NB4 (cell line): ENCODE data around the gene CTDP1.
A peak's percentile ranks its signal among the peaks of the same experiment; 100 is the strongest.

Experiments
- DNase-seq: peaks from one replicate; pipeline ENCODE4 v3.0.0; 2010; ENCODE audit warnings: low read depth
- H3K4me3 ChIP-seq: one replicate; pipeline ENCODE4 v1.5.1; 2011; ENCODE audit warnings: mild to moderate bottlenecking, low read depth, low read length, moderate library complexity
- MAX ChIP-seq: IDR thresholded peaks from 2 replicates; pipeline ENCODE4 v1.6.1; 2011; ENCODE audit warnings: low read depth, low read length
- MYC ChIP-seq: IDR thresholded peaks from 2 replicates; pipeline ENCODE4 v1.6.1; 2011; ENCODE audit warnings: low read depth, low read length
- POLR2A ChIP-seq: IDR thresholded peaks from 2 replicates; pipeline ENCODE4 v1.6.1; 2011; ENCODE audit warnings: mild to moderate bottlenecking; ENCODE audit not compliant: insufficient read length; ENCODE audit errors: extremely low read depth
- TF ChIP-seq, protein P1 (sequence below): IDR thresholded peaks from one replicate; pipeline ENCODE4 v1.5.1; 2012; ENCODE audit warnings: low read depth, low read length

Gene CTDP1

GRCh38 chr18:79682894-79683625 lies 3.5 kb downstream of the CTDP1 start:
- peak; percentile 95 for DNase-seq
- TF ChIP-seq POLR2A (no peak), MAX (peak; percentile 74), MYC (peak; percentile 67; the same call in 1 of the 2 replicates)
- TF ChIP-seq, protein P1, sequence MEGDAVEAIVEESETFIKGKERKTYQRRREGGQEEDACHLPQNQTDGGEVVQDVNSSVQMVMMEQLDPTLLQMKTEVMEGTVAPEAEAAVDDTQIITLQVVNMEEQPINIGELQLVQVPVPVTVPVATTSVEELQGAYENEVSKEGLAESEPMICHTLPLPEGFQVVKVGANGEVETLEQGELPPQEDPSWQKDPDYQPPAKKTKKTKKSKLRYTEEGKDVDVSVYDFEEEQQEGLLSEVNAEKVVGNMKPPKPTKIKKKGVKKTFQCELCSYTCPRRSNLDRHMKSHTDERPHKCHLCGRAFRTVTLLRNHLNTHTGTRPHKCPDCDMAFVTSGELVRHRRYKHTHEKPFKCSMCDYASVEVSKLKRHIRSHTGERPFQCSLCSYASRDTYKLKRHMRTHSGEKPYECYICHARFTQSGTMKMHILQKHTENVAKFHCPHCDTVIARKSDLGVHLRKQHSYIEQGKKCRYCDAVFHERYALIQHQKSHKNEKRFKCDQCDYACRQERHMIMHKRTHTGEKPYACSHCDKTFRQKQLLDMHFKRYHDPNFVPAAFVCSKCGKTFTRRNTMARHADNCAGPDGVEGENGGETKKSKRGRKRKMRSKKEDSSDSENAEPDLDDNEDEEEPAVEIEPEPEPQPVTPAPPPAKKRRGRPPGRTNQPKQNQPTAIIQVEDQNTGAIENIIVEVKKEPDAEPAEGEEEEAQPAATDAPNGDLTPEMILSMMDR = no peak
- peak overlapping the region; percentile 32 for H3K4me3 ChIP-seq

DNA sequence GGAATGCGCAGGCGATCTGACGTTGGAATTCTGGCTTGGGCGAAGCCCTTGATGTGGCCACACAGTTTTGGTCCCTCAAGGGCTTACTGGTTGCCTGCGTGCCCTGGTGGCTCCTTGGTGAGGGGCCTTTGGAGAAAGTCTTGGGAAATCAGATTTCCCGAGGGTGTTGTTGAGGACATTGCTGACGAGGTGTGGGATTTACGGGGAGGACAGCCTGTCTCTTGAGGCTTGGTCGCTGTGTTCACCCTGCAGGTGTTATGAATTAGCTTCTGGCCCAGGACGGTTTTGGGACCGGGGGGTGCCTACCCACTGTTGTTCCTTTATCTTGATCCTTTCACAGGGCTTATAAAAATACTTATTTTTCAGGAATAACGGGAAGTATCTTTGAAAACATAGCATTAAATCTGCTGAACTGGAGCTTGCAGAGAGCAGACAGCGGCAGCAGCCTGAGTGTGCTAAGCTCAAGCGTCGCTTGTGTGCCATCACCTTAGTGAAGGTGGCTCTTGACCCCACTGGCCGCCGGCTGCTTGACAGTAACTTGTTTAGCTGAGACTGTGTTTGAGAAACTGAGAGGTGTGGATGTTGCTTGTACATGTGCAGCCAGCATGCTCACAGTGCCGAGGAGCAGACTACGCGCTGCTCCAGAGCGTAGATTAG lies 4.2 kb downstream of the CTDP1 start:
- TF ChIP-seq POLR2A (no peak), MAX (no peak), MYC (no peak)
- TF ChIP-seq, protein P1 = no peak
- DNase-seq = peak; percentile 49
- H3K4me3 ChIP-seq = peak overlapping the region; percentile 32

- TF ChIP-seq, protein P1 = no peak
- no peak for TF ChIP-seq POLR2A
- TF ChIP-seq MAX = no peak
- no peak for TF ChIP-seq MYC
- DNase-seq = no peak
- H3K4me3 ChIP-seq = no peak overlapping the region
Observed at GRCh38 chr18:79684283-79684631, 4.7 kb downstream of the CTDP1 start.

DNA sequence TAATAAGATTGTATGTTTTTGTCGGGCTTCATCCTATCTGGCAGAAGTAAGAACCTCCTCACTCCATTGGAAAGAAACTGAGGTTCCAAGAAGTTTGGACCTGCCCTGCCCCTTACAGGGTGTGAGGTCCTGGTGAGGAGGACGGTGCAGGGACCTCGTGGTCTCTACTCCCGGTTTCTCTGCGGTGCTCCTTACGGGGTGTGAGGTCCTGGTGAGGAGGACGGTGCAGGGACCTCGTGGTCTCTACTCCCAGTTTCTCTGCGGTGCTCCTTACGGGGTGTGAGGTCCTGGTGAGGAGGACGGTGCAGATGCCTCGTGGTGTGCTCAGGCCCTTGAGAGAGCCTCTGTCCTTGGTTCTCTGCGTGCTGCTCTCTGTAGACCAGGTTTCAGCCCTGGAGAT lies 5.2 kb downstream of the CTDP1 start:
- TF ChIP-seq MAX (no peak), POLR2A (no peak), MYC (no peak)
- TF ChIP-seq, protein P1 = no peak
- peak; percentile 30 for DNase-seq
- no peak overlapping the region for H3K4me3 ChIP-seq

GRCh38 chr18:79685281-79685680 lies 5.7 kb downstream of the CTDP1 start:
- TF ChIP-seq MAX (no peak), POLR2A (no peak), MYC (no peak)
- TF ChIP-seq, protein P1 = no peak
- no peak for DNase-seq

More at GRCh38 chr18:79685281-79685680, 5.7 kb downstream of the CTDP1 start:
- no peak overlapping the region for H3K4me3 ChIP-seq
